ENCODE data around the gene ALG12.

GRCh38 chr22:49962012-49962750 is 43.9 kb upstream of the ALG12 start:
- TF ChIP-seq CTCF (IDR thresholded peaks at IDR 0.05 in 2 of 3, conservative IDR thresholded peaks at IDR 0.05 in 1 of 3; ENCODE audit: borderline replicate concordance in 1 of 3, insufficient read depth in 1 of 3, low read depth in 2 of 3, low read length in 2 of 3) (no peak), POLR2A (IDR thresholded peaks at IDR 0.05; ENCODE audit: borderline replicate concordance, extremely low read depth, insufficient read depth, insufficient read length) (no peak), ZNF274 (IDR thresholded peaks at IDR 0.05; ENCODE audit: low read depth, low read length) (no peak), YY1 (IDR thresholded peaks at IDR 0.05; ENCODE audit: extremely low read depth, insufficient replicate concordance, low read depth, low read length) (no peak), SIN3A (IDR thresholded peaks at IDR 0.05; ENCODE audit: low read depth) (peak; percentile 53; the same call in 1 of the 2 replicates), CEBPB (IDR thresholded peaks at IDR 0.05; ENCODE audit: low read depth) (no peak), SP1 (IDR thresholded peaks at IDR 0.05; ENCODE audit: low read depth) (peak; percentile 54; the same call in 1 of the 2 replicates), EZH2 (IDR thresholded peaks at IDR 0.05) (no peak), ZBTB33 (IDR thresholded peaks at IDR 0.05; ENCODE audit: extremely low read depth, insufficient replicate concordance, low read length) (no peak), RAD21 (IDR thresholded peaks at IDR 0.05; ENCODE audit: low read depth) (no peak), ELF1 (IDR thresholded peaks at IDR 0.05; ENCODE audit: borderline replicate concordance, low read depth) (no peak)
